NK-92 (cell line): ENCODE measurements around the gene MORC2.

Source experiments
- DNase-seq: peaks from one replicate; lab custom pipeline; 2025; ENCODE audit not compliant: unreplicated experiment; lab: John Stamatoyannopoulos, UW

Gene MORC2

GRCh38 chr22:30889996-30890480, 78.5 kb downstream of the MORC2 start:
- no peak for DNase-seq

GRCh38 chr22:30889268-30889995, 79.1 kb downstream of the MORC2 start:
- DNase-seq, result no peak

DNA sequence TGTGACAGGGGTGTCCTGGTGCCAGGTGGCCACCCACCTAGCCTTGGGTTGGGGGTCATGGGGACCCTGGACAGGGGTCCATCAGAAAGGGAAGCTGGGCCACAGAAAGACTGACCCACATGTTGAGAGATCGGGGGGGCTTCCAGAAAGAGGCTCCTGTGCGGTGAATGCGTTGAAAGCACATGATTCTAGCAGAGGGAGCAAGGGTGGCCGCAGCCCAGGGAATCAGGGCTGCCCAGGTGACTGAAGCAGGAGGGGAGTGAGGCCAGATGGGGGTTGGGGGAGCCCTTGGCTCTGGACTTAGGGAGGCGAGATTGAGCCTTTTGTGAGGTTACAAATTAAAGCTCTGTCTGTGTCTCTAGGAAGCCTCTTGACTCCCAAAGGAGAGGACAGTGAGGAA, 80.7 kb downstream of the MORC2 start:
- DNase-seq, result no peak

GRCh38 chr22:30887453-30887852, 81.1 kb downstream of the MORC2 start:
- DNase-seq, result no peak

- no peak for DNase-seq
Measured at GRCh38 chr22:30885591-30885990, 83.0 kb downstream of the MORC2 start.

- DNase-seq, result no peak
Measured at GRCh38 chr22:30885001-30885366, 83.6 kb downstream of the MORC2 start.

GRCh38 chr22:30884211-30885000, 84.2 kb downstream of the MORC2 start:
- DNase-seq, result no peak

DNA sequence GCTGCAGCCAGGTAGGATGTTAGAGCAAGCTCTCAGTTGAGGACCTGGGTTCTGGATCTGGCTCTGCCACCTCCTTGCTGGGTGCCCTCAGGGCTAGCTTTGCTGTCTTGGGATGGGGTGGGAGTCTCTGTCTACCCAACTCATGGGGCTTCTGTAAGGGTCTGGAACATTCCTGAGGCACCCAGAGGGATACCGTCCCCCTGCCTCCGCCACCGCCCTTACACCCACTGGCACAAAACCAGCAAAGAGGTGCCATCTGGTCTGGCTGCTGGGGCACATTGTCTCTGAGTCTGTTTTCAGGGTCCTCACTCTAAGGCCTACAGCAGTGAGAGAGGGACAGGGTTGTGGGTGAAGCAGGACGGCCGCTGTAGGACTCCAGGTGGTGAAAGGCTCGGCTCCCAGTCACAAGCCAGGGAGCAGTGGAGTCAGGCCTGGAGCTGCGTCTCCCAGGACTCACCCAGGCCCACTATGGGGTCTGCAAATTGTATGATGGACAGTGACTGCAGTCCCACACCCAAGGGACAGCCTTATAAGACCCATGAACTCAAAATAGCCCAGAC, 84.9 kb downstream of the MORC2 start:
- DNase-seq, result no peak

GRCh38 chr22:30882974-30883533, 85.5 kb downstream of the MORC2 start:
- DNase-seq, result no peak

GRCh38 chr22:30882184-30882717, 86.3 kb downstream of the MORC2 start:
- no peak for DNase-seq

DNA sequence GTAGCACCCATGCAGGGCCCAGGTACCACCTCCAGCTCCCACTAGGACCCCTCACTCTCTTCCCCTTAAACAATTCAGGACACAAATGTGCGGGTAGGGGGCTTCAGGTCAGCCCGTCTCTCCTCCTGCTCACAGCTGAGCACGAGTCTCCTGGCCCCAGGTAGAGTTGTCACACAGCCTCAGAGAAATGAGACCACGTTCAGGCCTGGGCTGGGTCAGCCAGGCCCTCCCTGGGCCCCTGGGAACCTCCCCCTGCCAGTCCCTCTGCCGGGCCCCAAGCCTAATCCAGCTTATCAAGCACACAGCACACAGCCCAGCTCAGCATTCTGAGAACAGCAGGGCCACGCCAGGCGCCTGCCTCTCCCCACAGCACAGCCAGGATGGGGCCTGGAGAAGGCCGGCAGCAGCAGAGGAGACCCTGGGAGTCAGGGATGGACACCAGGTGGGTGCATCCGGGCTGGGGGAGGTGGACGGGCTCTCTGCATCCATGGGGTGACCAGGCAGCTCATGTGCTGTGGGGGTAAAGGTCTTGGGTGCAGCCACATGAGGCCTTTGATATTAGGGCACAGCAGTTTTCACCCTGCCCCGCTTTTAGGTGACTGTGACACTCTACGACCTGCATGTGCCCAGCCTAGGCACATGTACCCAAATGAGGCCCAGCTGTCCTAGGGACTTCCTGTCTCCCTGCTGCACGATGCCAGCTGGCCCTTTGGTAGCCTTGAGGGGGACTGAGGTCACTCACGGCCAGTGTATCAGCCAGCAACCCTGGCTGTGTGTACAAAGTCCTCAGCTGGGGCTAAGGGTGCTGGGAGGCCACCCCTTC, 87.0 kb downstream of the MORC2 start:
- DNase-seq, result no peak

GRCh38 chr22:30880847-30881246, 87.7 kb downstream of the MORC2 start:
- no peak for DNase-seq

DNA sequence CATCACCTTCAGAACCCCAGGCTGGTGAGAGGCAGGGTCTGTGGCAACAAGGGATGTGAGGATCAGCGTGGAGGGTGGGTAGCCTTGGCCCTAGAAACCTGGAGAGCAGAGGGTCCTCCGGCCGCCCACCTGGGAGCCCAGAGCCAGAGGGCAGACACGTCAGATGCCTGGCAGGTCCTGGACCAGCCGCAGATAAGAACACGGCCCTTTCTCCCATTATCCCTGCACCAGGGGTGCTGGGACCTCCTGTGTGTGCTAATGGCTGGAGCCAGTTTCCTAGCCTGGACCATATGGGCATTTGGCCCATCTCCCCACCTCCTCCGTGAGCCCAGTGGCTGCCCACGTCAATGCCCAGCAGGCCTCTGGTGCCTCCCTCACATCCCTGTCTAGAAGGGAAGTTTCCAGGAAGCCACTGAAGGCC, 88.4 kb downstream of the MORC2 start:
- DNase-seq, result no peak

DNA sequence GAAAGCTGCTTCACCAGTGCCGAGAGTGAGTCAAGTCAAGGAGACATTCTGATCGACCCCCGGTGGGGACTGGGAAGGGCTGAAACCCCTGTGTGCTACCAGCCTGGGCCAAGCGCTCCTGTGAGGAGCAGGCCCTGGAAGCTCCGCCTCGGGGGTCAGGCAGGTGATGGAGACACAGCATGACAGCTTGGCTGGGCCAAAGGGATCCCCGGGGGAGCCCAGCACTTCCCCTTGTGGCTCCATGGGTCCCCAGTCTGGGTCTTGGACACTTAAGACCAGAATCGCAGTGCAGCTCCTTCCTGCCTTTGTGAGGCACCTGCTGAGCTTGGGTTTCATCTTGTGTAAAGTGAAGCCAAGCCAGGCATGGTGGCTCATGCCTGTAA, 89.2 kb downstream of the MORC2 start:
- no peak for DNase-seq

DNA sequence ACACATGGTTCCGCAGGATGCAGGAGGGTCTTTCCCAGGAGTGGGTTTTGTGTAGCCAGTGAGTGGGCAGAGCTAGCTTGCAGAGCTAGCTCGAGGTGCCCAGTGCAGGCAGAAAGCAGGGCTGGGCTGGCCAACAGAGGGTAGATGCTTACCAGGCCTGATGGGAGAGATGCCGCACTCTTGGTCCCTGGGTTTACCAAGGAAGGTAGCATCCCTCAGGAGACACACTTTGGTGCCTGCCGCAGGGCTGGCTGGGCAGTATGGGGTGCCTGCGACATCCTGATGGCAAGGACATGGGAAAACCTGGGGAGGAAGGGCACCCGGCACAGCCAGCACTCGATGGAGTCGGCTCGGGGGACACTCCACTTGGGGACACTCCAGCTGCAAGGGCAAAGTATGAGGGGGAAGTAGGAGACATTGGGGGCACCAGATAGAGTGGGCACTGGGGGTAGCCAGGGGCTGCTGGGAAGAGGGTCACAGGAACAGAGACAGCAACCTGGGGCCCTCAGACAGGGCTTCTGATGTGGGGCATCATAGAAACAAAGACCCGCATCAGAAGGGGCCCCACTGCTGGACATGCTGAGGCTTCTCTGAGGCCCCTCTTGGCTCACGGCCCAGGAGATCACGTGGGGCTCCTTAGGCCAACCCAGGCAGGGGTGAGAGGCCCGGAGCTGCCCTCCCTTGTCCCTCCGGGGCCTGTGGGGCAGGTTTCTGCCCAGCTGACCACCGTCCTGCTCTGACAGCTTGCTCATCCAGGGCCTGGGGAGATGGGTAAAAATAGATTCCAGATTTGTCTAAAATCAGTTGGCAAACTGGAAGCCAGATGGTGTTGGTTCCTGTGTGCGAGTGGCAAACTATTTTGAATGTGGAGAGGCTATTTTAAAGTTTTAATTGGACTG, 89.8 kb downstream of the MORC2 start:
- no peak for DNase-seq

GRCh38 chr22:30877662-30878515, 90.7 kb downstream of the MORC2 start:
- DNase-seq, result no peak

DNA sequence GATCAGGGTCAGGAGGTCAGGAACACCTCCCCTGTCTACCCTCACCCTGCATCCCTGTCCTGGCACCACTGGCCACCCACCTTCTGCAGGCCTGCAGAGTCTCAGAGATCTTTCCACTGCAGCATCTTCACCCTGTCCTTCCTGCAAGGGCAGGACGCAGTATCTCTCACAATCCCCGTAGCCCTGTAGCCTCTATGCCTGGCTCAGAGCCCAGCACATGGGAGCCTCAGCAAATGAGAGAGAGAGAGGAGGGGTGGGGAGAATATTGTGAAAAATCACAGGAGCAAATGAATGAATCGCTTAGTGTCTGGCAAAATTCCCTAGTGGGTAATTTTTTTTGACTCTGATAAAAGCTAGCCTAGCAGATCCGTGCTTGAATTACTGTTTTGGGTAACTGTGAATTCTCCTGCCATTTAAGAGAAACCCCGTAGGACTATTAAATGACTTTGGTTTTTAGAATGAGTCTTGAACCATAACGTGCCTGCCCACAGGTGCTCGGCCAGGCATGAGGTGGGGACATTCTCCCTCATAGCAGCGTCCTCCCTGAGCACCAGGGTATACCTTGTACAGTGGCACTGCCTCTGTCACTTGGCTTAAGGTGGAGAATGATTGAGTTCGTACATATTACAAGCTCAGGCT, 91.5 kb downstream of the MORC2 start:
- DNase-seq, result no peak

DNA sequence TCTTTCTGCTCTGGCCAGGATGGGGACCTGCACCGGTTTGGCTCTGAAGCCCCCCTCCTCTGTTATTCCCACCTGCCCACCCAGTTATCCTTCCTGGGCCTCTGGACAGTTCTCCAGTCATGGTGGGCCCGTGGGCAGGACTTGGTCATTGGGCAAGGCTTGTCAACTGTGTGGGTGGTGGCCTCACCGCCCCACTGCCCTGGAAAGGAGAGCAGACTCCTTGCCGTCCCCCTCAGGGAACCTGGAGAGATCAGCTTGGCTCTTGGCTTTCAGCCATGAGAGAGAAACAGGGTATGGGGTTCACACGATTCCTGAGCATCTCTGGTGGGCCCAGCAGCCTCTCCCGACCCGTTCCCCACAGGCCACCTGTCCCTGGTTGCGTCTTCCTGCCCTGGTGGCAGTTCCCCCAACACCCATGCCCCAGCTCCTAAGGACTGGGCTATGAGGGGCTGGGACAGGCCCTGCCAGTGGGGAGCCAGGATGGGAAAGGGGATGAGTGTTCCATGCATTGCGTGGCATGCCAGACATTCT, 92.3 kb downstream of the MORC2 start:
- DNase-seq, result no peak
